Uterus (tissue), 4 donors: ENCODE data around the gene DDX24. TPM values are rescaled to one million over a fixed set of nuclear protein-coding genes. Genes with fewer than 3 reads are reported as not detected.
A peak's percentile ranks its signal among the peaks of the same experiment; 100 is the strongest.

Source experiments
- DNase-seq, 2 donors: peaks; one replicate each; pipeline ENCODE4 v3.0.0-alpha.2; 2019 to 2020
- H3K27ac ChIP-seq, 2 donors: fragments of 200-600 bp; sonication (generic); 1 replicate in 1 of 2; 2 replicates in 1 of 2; pipeline ENCODE4 v1.5.1; 2016 to 2018
- H3K27me3 ChIP-seq, 2 donors: fragments of 200-600 bp; sonication (generic); one replicate each; pipeline ENCODE4 v1.5.1; 2018 to 2019; ENCODE audit warnings: control low read depth in 1 of 2
- H3K36me3 ChIP-seq, 2 donors: fragments of 200-600 bp; sonication (generic); one replicate each; pipeline ENCODE4 v1.5.1; 2019; ENCODE audit warnings: control low read depth in 1 of 2
- H3K4me1 ChIP-seq, 2 donors: fragments of 200-600 bp; sonication (generic); one replicate each; pipeline ENCODE4 v1.5.1; 2018 to 2019; ENCODE audit warnings: control low read depth in 1 of 2
- H3K4me3 ChIP-seq, 2 donors: fragments of 200-600 bp; sonication (generic); 1 replicate in 1 of 2; 2 replicates in 1 of 2; pipeline ENCODE4 v1.5.1; 2018 to 2019; ENCODE audit warnings: mild to moderate bottlenecking in 1 of 2
- H3K9me3 ChIP-seq, 2 donors: fragments of 200-600 bp; sonication (generic); one replicate each; pipeline ENCODE4 v1.5.1; 2019; ENCODE audit warnings: control low read depth in 1 of 2
- CTCF ChIP-seq, 4 experiments: fragments of 200-600 bp in 2 of 4; fragments of 450-650 bp in 2 of 4; sonication (generic) in 2 of 4; IDR thresholded peaks; one replicate each; pipeline ENCODE4 v1.5.1; 2016 to 2019; ENCODE audit warnings: antibody characterized with exemption in 4 of 4, mild to moderate bottlenecking in 2 of 4, moderate library complexity in 1 of 4
- POLR2A ChIP-seq, 2 donors: fragments of 450-650 bp; IDR thresholded peaks; one replicate each; pipeline ENCODE4 v1.6.1; 2016; ENCODE audit warnings: antibody characterized with exemption in 2 of 2, mild to moderate bottlenecking in 1 of 2, moderate library complexity in 1 of 2
- intact Hi-C: fragments of 100-400 bp; cut with DNase I; formaldehyde crosslinking; loops from one replicate; pipeline ENCODE4 v1.15.1; 2023; ENCODE audit warnings: low total_unique reads
- total RNA-seq, 4 donors: library from RNA; depleted of rRNA in 3 of 4; stranded (reverse); fragments of >200 nt in 3 of 4; gene quantifications; one replicate each; pipeline versions ENCODE4 v1.1.0 to v1.2.4, GENCODE V29; 2014 to 2023
- donor health status: DM: yes; HTN: yes; CAD: no.

The DDX24 gene
- total RNA-seq, 4 donors from 2014 or later: 55.6 to 223 (median 116) TPM

DNA sequence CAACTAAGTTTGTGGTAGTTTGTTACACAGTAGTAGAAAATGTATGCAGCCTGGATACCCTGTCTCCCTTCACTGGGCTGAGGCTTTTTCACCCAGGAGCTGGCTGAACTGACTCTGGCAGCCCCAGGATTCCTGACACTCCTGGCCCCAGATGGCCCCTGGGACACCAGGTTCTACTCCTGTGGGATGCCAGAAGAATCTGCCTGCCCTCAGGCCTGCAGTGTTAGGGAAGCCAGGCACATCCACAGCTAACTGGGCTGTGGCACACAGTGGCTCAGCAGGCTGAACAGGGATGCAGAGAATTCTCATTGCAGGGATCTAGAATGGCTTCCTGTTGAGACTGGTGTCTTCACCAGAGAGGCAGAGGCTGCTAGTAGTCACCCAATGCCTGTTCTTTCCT, 38.1 kb upstream of the DDX24 start:
- Histone ChIP-seq H3K9me3 (no peaks in the 10 kb centered on the region), H3K4me3 (no peak overlapping the region), H3K36me3 (no peaks in the 10 kb centered on the region), H3K27ac (no peak overlapping the region), H3K4me1 (no peaks in the 10 kb centered on the region), H3K27me3 (no peaks in the 10 kb centered on the region)
- TF ChIP-seq CTCF (IDR thresholded peaks at IDR 0.05) (no peak), POLR2A (IDR thresholded peaks at IDR 0.05) (no peak)
- peak in 1 of 2 donors; percentile 5 for DNase-seq
- intact Hi-C loops: no loop called here

- no peaks in the 10 kb centered on the region for H3K9me3 ChIP-seq
- TF ChIP-seq CTCF (IDR thresholded peaks at IDR 0.05): no peak
- TF ChIP-seq POLR2A (IDR thresholded peaks at IDR 0.05): no peak
- no peaks in the 10 kb centered on the region for H3K36me3 ChIP-seq
- H3K27ac ChIP-seq: no peak overlapping the region
- intact Hi-C loops: no loop called here
- DNase-seq: peak in 1 of 2 donors; percentile 8
- H3K4me3 ChIP-seq: no peak overlapping the region
- H3K27me3 ChIP-seq: no peaks in the 10 kb centered on the region
- H3K4me1 ChIP-seq: no peaks in the 10 kb centered on the region
Measured at GRCh38 chr14:94117856-94118255, 36.9 kb upstream of the DDX24 start.

- intact Hi-C loops: no loop called here
- Histone ChIP-seq H3K4me1 (no peaks in the 10 kb centered on the region), H3K36me3 (no peaks in the 10 kb centered on the region), H3K4me3 (no peak overlapping the region), H3K27ac (no peak overlapping the region), H3K27me3 (no peaks in the 10 kb centered on the region), H3K9me3 (no peaks in the 10 kb centered on the region)
- no peak for TF ChIP-seq CTCF (IDR thresholded peaks at IDR 0.05)
- no peak for TF ChIP-seq POLR2A (IDR thresholded peaks at IDR 0.05)
- DNase-seq: no peak
Measured at GRCh38 chr14:94116701-94117100, 35.7 kb upstream of the DDX24 start.

DNA sequence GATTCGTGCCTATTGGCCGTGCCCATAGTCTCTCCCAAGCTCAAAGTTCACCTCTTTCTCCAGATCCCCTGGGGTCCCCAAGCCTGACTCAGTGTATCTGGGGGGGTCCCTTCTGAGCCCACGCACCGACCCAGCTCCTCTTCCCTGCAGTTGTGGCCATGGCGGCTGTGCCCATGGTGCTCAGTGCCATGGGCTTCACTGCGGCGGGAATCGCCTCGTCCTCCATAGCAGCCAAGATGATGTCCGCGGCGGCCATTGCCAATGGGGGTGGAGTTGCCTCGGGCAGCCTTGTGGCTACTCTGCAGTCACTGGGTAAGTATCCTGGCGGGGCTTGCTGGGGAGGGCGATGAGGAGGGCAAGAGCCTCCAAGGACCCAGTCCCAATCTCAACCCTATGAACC, 34.6 kb upstream of the DDX24 start:
- no peaks in the 10 kb centered on the region for H3K4me1 ChIP-seq
- H3K4me3 ChIP-seq: no peak overlapping the region
- intact Hi-C loops: no loop called here
- no peaks in the 10 kb centered on the region for H3K9me3 ChIP-seq
- no peak for DNase-seq
- no peaks in the 10 kb centered on the region for H3K27me3 ChIP-seq
- H3K36me3 ChIP-seq: no peaks in the 10 kb centered on the region
- H3K27ac ChIP-seq: peak overlapping the region; percentile 49 to 90
- TF ChIP-seq POLR2A (IDR thresholded peaks at IDR 0.05) (no peak), CTCF (IDR thresholded peaks at IDR 0.05) (no peak)

- Histone ChIP-seq H3K36me3 (no peaks in the 10 kb centered on the region), H3K4me1 (no peaks in the 10 kb centered on the region), H3K4me3 (no peak overlapping the region), H3K9me3 (no peaks in the 10 kb centered on the region), H3K27ac (peak overlapping the region; percentile 49 to 90), H3K27me3 (no peaks in the 10 kb centered on the region)
- DNase-seq: peak in 1 of 2 donors; percentile 57
- TF ChIP-seq POLR2A (IDR thresholded peaks at IDR 0.05): peak in 1 of 2 donors; percentile 30
- TF ChIP-seq CTCF (IDR thresholded peaks at IDR 0.05): no peak
- intact Hi-C loops: no loop called here
Measured at GRCh38 chr14:94115058-94115591, 34.1 kb upstream of the DDX24 start.
